ENCODE measurements around the gene CDKN2AIP. TPM values are rescaled to one million over a fixed set of nuclear protein-coding genes. Genes with fewer than 3 reads are reported as not detected.

The CDKN2AIP gene
- total and polyA plus RNA-seq, 2 of the 4 experiments (the other 2 are of a cell fraction), result 11.0 to 16.8 TPM

- no peaks in the 10 kb centered on the region for H3K36me3 ChIP-seq (ENCODE audit: control insufficient read depth, insufficient read depth, low read length)
- H3K4me1 ChIP-seq (ENCODE audit: control insufficient read depth, insufficient read depth, low read length), result no peaks in the 10 kb centered on the region
- no peak overlapping the region for H4K5ac ChIP-seq (ENCODE audit: low read depth, low read length)
- no peak overlapping the region for H2AK9ac ChIP-seq (replicated peaks; ENCODE audit: low read depth, low read length, poor library complexity)
- H3K9me1 ChIP-seq (ENCODE audit: insufficient read depth, low read length), result no peaks in the 10 kb centered on the region
- no peak overlapping the region for H4K91ac ChIP-seq (ENCODE audit: insufficient read depth, low read depth, low read length)
- dilution Hi-C loops (cut with HindIII; ENCODE audit: low sequenced_read_pairs, unreplicated experiment), result no loop called here
- in situ Hi-C loops (cut with MboI; ENCODE audit: low sequenced_read_pairs), result no loop called here
- no peaks in the 10 kb centered on the region for H4K20me1 ChIP-seq (ENCODE audit: insufficient read depth, low read length)
- POLR2A ChIA-PET (ENCODE audit: unreplicated experiment), result interaction anchor here (0.5 kb wide), 1 partner anchor 85 kb away, joined by 5 read pairs; no protein-coding TSS in a partner anchor
- no peak overlapping the region for H3K9ac ChIP-seq (ENCODE audit: low read depth, low read length)
- H3K4me3 ChIP-seq (ENCODE audit: insufficient read depth, low read depth, low read length), result no peak overlapping the region
- H2BK5ac ChIP-seq (ENCODE audit: low read depth, low read length, poor library complexity, severe bottlenecking), result no peak overlapping the region
- no peaks in the 10 kb centered on the region for H3K9me3 ChIP-seq (ENCODE audit: control insufficient read depth, insufficient read depth, low read length)
- no peak overlapping the region for H2BK120ac ChIP-seq (ENCODE audit: low read depth, low read length)
- no peak overlapping the region for H3K27ac ChIP-seq (ENCODE audit: insufficient read depth, low read length)
- WGBS, 2 experiments (ENCODE audit: extremely low coverage in 2 of 2, insufficient read length in 1 of 2), result 68% methylated on average over 3 of the region's 11 CpGs; no CpG with 5 or more reads in 1 of the 2 experiments
- no peak overlapping the region for H3K4ac ChIP-seq (ENCODE audit: low read depth, low read length)
- H3K14ac ChIP-seq (replicated peaks; ENCODE audit: low read depth, low read length), result no peak overlapping the region
- no peak for TF ChIP-seq CHD1 (IDR thresholded peaks at IDR 0.05; ENCODE audit: low read depth, low read length)
- no TSS peak for BruUV-seq (replicated peaks)
- no peak overlapping the region for H3K4me2 ChIP-seq (ENCODE audit: low read depth, low read length)
- H3K18ac ChIP-seq (ENCODE audit: low read depth, low read length), result no peak overlapping the region
- no peak overlapping the region for H2AFZ ChIP-seq (replicated peaks; ENCODE audit: low read length, poor library complexity)
- ATAC-seq (ENCODE audit: low read depth) (no peak), DNase-seq (no peak)
- no peak overlapping the region for H4K8ac ChIP-seq (ENCODE audit: low read depth in 2 of 2, low read length in 2 of 2)
- H3K79me1 ChIP-seq (ENCODE audit: low read depth in 1 of 2, low read length in 2 of 2), result no peaks in the 10 kb centered on the region
- no peak overlapping the region for H3K23ac ChIP-seq (ENCODE audit: low read depth, low read length)
- intact Hi-C loops (cut with micrococcal nuclease), result no loop called here
- H3K56ac ChIP-seq (ENCODE audit: extremely low read depth, insufficient read depth, low read length), result no peak overlapping the region
- H2BK20ac ChIP-seq (ENCODE audit: low read depth, low read length), result no peak overlapping the region
- CTCF ChIA-PET, result no interaction called here
- H2BK15ac ChIP-seq (ENCODE audit: low read depth, low read length), result no peak overlapping the region
- H2AK5ac ChIP-seq (ENCODE audit: low read depth, low read length), result no peak overlapping the region
- H3K27me3 ChIP-seq (ENCODE audit: control insufficient read depth, insufficient read depth, low read length), result peaks cover 32% of the 10 kb centered on the region
Observed at GRCh38 chr4:183412821-183413220, 31.6 kb upstream of the CDKN2AIP start.

Measured in IMR-90 (cell line).